Loucy (cell line): ENCODE results near the gene AGPS.

Source experiments
- H2AFZ ChIP-seq: fragments of 200-600 bp; sonication (generic); 2 replicates; pipeline ENCODE4 v1.6.0; 2016; ENCODE audit warnings: antibody characterized with exemption, mild to moderate bottlenecking, low read length, moderate library complexity
- H3F3A ChIP-seq: fragments of 200-600 bp; 2 replicates; pipeline ENCODE4 v1.6.0; 2016; ENCODE audit warnings: antibody characterized with exemption, low read depth, mild to moderate bottlenecking
- H3K27me3 ChIP-seq: fragments of 200-600 bp; sonication (generic); 2 replicates; pipeline ENCODE4 v1.6.1; 2014; ENCODE audit warnings: low read length, mild to moderate bottlenecking; ENCODE audit not compliant: insufficient read depth, poor library complexity, severe bottlenecking
- H3K36me3 ChIP-seq: fragments of 200-600 bp; sonication (generic); 2 replicates; pipeline ENCODE4 v1.6.1; 2016; ENCODE audit warnings: low read length; ENCODE audit not compliant: insufficient read depth
- H3K4me1 ChIP-seq: fragments of 200-600 bp; sonication (generic); 2 replicates; pipeline ENCODE4 v1.5.1; 2014; ENCODE audit warnings: low read length, mild to moderate bottlenecking; ENCODE audit not compliant: insufficient read depth, poor library complexity, severe bottlenecking
- H3K4me2 ChIP-seq: fragments of 200-600 bp; sonication (generic); 2 replicates; pipeline ENCODE4 v1.6.0; 2014; ENCODE audit warnings: antibody characterized with exemption, low read length, low read depth, mild to moderate bottlenecking; ENCODE audit not compliant: poor library complexity, severe bottlenecking
- H3K4me3 ChIP-seq: fragments of 200-600 bp; sonication (generic); 2 replicates; pipeline ENCODE4 v1.5.1; 2014; ENCODE audit warnings: low read length, mild to moderate bottlenecking, mixed read lengths; ENCODE audit not compliant: poor library complexity, severe bottlenecking
- H3K79me2 ChIP-seq: fragments of 200-600 bp; sonication (generic); 2 replicates; pipeline ENCODE4 v1.6.1; 2014; ENCODE audit warnings: low read length; ENCODE audit not compliant: insufficient read depth
- H3K9ac ChIP-seq: fragments of 200-600 bp; sonication (generic); 2 replicates; pipeline ENCODE4 v1.6.0; 2014; ENCODE audit warnings: mild to moderate bottlenecking, low read depth, low read length, moderate library complexity; ENCODE audit not compliant: poor library complexity, severe bottlenecking
- H3K9me2 ChIP-seq: fragments of 200-600 bp; sonication (generic); replicated peaks from 2 replicates; pipeline ENCODE4 v1.6.1; 2016; ENCODE audit warnings: low read depth, low read length, mixed read lengths
- H3K9me3 ChIP-seq: fragments of 200-600 bp; sonication (generic); 2 replicates; pipeline ENCODE4 v1.6.1; 2014; ENCODE audit warnings: mild to moderate bottlenecking, antibody characterized with exemption, low read length, low read depth; ENCODE audit not compliant: insufficient read depth
- H4K20me1 ChIP-seq: fragments of 200-600 bp; sonication (generic); 2 replicates; pipeline ENCODE4 v1.6.0; 2014; ENCODE audit warnings: antibody characterized with exemption, low read length, mild to moderate bottlenecking; ENCODE audit not compliant: insufficient read depth, poor library complexity, severe bottlenecking
- EZH2phosphoT487 ChIP-seq: fragments of 200-600 bp; IDR thresholded peaks from 2 replicates; pipeline ENCODE4 v1.6.1; 2018; ENCODE audit warnings: antibody characterized with exemption, mild to moderate bottlenecking, moderate library complexity, borderline replicate concordance
- TF ChIP-seq, protein P1 (sequence below): fragments of 200-600 bp; sonication (generic); conservative IDR thresholded peaks from 2 replicates; pipeline ENCODE4 v1.5.1; 2014; ENCODE audit warnings: mild to moderate bottlenecking, antibody characterized with exemption, low read length

AGPS gene

DNA sequence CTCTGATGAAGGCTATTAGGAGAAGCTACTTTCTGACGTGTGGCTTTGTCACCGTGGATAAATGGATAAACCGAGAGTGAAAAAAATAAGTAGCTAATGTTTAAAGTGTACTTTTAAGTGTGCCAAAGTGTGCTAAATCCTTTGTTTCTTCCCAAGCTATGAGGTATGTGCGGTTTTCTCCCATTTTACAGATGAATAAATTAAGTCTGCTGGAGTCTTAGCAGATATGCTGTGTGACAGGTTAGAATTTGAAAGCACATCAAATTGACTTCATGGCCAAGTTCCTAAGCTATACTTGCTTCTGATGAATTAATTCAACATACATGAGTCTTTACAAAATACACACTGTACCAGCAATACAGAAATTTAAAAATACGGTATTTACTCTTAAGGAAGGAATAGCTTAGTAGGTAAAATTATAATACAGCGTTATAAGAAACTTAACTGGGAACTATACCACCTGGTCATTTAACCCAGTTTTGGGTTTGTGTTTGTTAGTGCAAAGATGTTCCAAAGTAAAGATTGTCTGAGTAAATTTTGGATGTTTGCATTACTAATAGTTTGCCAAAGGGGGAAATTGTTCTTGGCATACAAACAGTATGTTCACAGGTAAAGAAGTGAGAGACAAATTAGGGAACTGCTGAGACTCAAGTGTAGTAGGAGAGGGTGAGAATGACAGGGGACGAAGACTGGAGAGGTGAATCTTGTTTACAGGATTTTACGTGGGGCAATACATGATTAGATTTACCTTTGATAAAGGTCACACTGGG lies 1.4 kb downstream of the AGPS start:
- peak overlapping the region; percentile 93 for H3K4me3 ChIP-seq
- H3F3A ChIP-seq: 0 out of 2 replicates have a peak, but pooled peaks cover under 1% of the 10 kb centered on the region
- peak overlapping the region; percentile 93 for H3K9ac ChIP-seq
- H4K20me1 ChIP-seq: peaks cover 53% of the 10 kb centered on the region
- H3K4me2 ChIP-seq: peak overlapping the region; percentile 98
- peaks cover 76% of the 10 kb centered on the region for H3K79me2 ChIP-seq
- H3K27me3 ChIP-seq: peaks cover 7% of the 10 kb centered on the region
- H3K36me3 ChIP-seq: no peaks in the 10 kb centered on the region
- TF ChIP-seq, protein P1, sequence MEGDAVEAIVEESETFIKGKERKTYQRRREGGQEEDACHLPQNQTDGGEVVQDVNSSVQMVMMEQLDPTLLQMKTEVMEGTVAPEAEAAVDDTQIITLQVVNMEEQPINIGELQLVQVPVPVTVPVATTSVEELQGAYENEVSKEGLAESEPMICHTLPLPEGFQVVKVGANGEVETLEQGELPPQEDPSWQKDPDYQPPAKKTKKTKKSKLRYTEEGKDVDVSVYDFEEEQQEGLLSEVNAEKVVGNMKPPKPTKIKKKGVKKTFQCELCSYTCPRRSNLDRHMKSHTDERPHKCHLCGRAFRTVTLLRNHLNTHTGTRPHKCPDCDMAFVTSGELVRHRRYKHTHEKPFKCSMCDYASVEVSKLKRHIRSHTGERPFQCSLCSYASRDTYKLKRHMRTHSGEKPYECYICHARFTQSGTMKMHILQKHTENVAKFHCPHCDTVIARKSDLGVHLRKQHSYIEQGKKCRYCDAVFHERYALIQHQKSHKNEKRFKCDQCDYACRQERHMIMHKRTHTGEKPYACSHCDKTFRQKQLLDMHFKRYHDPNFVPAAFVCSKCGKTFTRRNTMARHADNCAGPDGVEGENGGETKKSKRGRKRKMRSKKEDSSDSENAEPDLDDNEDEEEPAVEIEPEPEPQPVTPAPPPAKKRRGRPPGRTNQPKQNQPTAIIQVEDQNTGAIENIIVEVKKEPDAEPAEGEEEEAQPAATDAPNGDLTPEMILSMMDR: no peak
- no peak for TF ChIP-seq EZH2phosphoT487
- H3K4me1 ChIP-seq: peaks cover 71% of the 10 kb centered on the region
- no peaks in the 10 kb centered on the region for H3K9me2 ChIP-seq
- no peak overlapping the region for H2AFZ ChIP-seq
- no peaks in the 10 kb centered on the region for H3K9me3 ChIP-seq

DNA sequence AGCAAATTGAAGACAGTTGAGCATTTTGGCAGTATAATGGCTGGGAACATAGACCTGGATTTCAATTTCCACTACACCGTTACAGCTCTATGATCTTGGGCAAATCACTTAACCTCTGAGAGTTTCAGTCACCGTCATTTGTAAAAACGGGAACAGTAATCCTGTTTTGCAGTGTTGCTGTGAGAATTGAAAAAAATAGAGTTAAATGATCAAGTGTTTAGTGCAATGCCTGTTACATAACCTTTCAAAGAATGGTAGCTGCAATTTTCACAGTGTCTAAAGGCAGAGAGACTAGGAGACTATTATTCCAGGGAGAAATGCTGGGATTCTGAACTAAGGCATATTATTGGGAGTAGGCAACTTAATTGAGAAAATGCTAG lies 2.0 kb downstream of the AGPS start:
- Histone ChIP-seq H3F3A (0 out of 2 replicates have a peak, but pooled peaks cover 5% of the 10 kb centered on the region), H3K9ac (peak overlapping the region; percentile 93), H3K36me3 (no peaks in the 10 kb centered on the region), H3K4me1 (peaks cover 77% of the 10 kb centered on the region), H2AFZ (no peak overlapping the region), H3K79me2 (peaks cover 82% of the 10 kb centered on the region), H3K9me3 (no peaks in the 10 kb centered on the region), H3K4me3 (peak overlapping the region; percentile 93), H3K4me2 (peak overlapping the region; percentile 98), H3K27me3 (peaks cover 7% of the 10 kb centered on the region), H3K9me2 (no peaks in the 10 kb centered on the region), H4K20me1 (peaks cover 59% of the 10 kb centered on the region)
- TF ChIP-seq, protein P1: no peak
- no peak for TF ChIP-seq EZH2phosphoT487

DNA sequence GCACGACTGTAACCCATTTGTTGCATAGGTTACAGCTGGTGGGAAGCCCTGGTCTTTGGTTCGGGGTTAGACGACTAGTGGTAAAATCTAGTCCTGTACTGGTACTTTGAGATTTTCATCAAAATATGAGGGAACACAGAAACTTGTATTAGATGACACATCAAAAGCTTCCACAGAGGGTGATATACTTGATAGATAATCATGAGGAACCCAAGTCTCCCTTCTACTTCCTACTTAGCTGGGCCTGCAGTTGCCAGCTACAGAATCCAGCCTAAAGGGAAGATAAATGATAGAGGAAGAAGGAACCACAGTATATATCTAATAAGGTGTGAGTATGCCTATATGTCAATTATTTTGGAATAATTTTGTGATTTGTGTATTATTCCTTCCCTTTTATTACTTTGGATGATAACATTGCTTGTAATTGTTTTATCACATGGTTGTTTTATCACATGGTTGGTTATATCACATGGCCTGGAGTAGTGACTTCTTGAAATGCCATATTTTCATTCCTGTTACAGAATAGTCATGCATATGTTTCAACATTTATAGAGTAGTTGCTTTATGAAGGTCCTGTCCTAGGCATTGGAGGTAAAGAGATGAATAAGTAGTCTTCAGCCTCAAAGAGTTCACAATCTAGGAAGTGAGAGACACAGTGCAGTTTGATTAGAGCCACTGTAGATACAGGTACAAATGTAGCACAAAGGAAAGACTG lies 2.9 kb downstream of the AGPS start:
- no peaks in the 10 kb centered on the region for H3K9me3 ChIP-seq
- peaks cover 76% of the 10 kb centered on the region for H3K4me1 ChIP-seq
- H3K27me3 ChIP-seq: peaks cover 7% of the 10 kb centered on the region
- H3K4me3 ChIP-seq: peak overlapping the region; percentile 93
- no peaks in the 10 kb centered on the region for H3K9me2 ChIP-seq
- H3K79me2 ChIP-seq: peaks cover 91% of the 10 kb centered on the region
- no peaks in the 10 kb centered on the region for H3K36me3 ChIP-seq
- H4K20me1 ChIP-seq: peaks cover 68% of the 10 kb centered on the region
- H3F3A ChIP-seq: 0 out of 2 replicates have a peak, but pooled peaks cover 5% of the 10 kb centered on the region
- H2AFZ ChIP-seq: no peak overlapping the region
- H3K9ac ChIP-seq: peak overlapping the region; percentile 93
- peak overlapping the region; percentile 98 for H3K4me2 ChIP-seq
- TF ChIP-seq EZH2phosphoT487: no peak
- TF ChIP-seq, protein P1: no peak
